HG03066 (cell line): ENCODE data around the gene PPP2R5E.
"Not testable (repeated sequence)": the region's sequence is repeated elsewhere in the genome, so short reads cannot be mapped to it uniquely, and the experiment has no call there.

Source experiments
- ATAC-seq: cut with Tn5 transposase; IDR thresholded peaks from one replicate; pipeline ENCODE4 v1.9.1; 2021; ENCODE audit warnings: low read depth; ENCODE audit not compliant: unreplicated experiment

The PPP2R5E gene

DNA sequence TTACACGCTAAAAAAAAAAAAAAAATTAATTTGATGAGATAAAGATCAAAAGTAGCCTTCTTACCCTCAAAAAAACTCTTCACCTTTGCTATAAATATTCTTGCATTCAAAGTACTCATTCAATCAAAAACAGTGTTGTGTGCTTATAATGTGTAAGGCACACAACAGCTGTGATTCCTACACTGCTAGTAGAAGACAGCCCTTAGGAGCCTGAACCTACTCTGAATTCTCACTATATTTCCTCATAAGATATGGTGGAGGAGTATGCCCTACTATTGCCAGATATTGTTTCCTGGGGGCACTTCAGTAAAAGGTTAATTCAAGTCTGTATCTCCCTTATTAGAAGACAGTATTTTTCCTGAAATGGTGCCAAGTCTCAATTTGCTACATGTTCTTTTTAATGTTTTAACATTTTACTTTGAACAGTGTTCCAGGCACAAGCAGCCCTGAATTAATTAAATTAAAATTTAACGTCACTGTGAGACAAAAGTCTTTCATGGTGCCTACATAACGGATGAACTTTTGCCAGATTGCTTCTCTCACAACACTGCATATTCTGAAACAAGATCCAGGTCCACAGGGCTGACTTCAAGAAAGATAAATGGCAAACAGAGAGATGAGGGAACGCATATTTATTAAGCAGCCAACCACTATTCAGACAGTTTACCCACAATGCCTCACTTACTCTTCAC, 19.3 kb downstream of the PPP2R5E start:
- no peak for ATAC-seq

DNA sequence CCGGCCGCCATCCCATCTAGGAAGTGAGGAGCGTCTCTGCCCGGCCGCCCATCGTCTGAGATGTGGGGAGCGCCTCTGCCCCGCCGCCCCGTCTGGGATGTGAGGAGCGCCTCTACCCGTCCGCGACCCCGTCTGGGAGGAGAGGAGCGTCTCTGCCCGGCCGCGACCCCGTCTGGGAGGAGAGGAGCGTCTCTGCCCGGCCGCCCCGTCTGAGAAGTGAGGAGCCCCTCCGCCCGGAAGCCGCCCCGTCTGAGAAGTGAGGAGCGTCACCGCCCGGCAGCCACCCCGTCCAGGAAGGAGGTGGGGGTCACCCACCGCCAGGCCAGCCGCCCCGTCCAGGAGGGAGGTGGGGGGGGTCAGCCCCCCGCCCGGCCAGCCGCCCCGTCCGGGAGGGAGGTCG, 20.7 kb downstream of the PPP2R5E start:
- not testable (repeated sequence) for ATAC-seq

DNA sequence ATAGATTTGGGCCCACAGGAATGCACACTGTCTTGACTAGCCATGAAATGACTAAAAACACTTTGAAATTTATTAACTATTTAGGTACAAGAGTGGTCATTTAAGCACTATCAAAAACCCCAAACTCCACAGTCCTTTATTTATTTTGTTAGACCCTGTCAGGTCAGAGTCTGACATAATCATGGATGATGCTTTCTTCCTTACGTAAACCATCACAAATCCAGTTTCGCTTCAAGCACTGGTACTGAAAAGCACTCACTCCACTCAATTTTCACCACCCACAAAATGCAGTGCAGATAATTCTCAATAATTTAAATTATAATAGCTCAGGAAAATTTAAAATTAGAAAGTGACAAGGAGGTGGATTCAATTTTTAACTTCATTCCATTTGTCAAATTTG, 25.8 kb downstream of the PPP2R5E start:
- ATAC-seq = no peak

DNA sequence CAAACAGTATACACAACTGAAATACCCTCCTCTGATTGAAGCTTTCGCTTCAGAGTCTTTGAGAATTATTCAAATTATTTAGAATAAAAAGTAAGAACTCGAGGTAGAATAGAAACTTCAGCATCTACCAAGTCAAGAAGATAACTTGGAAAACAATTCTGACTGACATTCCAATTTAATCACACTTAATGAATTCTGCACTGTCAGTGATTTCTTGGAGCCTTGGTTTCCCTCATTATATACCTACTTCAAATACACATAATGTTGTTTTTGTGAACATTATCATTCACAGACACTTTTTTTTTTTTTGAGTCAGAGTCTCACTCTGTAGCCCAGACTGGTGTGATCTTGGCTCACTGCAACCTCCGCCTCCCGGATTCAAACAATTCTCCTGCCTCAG, 27.9 kb downstream of the PPP2R5E start:
- no peak for ATAC-seq

DNA sequence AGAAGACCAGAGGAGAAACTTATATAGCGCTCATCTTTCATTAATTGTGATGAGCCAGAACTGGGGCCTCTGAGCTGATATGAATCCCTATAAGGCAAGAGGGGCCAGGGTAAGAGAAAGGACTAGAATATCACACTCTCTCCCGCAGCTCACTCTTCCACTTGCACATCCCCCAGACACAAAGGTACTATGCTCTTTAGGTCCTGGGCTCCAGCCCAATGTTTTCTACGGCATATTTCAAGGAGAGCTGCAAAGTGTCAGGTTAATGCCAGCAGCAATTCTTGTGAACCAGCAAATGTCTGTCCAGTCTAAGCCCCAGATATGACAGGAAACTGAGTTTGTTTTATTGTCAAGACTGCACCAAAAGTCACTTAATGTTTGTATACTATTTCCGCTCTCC, 29.4 kb downstream of the PPP2R5E start:
- ATAC-seq = no peak

DNA sequence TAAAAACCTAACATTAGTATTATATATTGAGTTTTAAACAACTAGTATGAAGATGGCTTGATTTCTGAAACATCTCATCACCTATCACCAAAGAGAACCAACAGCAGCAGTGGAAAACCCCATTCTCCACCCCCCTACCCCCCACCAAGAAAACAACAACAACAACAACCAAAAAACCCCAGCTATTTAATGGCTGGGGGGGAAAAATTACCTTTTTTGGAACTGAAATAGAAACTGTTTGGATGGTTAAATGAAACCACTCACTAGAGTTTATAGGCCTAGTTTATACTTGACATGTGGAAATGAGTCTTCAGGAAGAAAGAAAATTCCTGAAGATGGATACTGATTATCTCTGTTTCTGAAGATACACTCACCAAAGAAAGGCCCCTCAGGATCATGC, 30.3 kb downstream of the PPP2R5E start:
- ATAC-seq = no peak

DNA sequence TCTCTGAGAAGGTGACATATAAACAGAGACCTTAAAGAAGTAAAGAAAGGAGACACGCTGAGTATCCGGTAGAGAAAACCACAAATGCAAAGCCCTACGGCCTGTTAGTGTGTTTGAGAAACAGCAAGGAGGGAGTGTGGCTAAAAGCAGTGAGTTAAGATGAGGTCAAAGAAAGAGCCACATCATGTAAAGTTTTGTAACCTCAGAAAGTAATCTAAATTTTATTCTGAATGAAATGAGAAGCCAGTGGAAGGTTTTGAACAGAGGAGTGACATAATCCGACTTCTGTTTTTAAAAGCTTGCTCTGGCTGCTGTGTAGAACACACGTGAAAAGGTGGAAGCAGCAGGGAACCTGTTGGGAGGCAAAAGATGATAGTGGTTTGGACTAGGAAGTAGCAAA, 32.6 kb downstream of the PPP2R5E start:
- ATAC-seq = peak; percentile 92

DNA sequence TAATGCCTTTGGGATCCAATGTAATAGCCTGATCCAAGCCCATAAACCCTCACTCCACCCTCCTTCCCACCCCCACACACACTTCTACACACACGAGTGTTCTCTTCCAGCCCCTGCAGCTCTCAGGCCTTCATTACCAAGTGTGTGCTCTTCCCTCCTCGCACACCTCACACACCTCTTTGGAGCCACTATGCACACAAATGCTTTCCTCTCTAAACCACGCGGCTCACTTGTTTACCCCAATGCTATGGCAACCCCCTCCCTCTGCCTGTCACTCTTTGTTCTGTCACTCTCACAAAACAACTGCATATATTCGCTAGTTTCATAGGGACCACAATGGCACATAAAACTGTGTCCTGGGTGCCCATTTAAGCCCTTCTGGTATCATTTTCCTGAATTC, 35.1 kb downstream of the PPP2R5E start:
- no peak for ATAC-seq

DNA sequence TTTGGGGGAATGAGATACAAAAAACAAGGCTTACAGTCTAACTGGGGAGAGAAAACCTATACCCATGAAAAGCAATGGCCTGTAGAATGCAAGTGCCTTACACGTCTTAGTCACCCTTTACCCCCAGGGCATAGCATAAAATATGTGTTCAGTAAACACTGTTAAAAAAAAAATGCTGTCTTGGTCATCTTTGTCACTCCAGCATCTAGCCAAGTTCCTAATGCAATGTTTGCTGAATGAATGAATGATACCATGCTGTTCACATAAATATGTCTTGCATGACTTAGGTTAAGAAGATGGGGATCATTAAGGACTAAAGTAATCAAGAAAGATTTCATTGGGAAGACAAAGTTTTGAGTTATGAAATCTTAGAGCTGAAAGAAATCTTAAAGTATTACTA, 38.5 kb downstream of the PPP2R5E start:
- ATAC-seq = no peak

DNA sequence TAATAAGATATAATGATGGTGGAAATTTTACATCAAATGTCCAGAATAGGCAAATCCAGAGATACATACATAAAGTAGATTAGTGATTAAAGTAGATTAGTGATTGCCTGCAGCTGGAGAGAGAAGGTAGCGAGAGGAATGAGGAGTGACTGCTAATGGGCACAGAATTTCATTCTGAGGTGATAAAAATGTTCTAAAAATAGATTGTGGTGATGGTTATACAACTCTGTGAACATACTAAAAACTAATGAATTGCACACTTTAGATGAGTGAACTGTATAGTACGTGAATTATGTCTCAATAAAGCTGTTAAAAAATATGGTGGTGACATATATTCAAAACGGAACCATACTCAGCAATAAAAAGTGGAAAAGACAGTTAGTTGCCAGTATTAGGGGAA, 41.7 kb downstream of the PPP2R5E start:
- no peak for ATAC-seq

DNA sequence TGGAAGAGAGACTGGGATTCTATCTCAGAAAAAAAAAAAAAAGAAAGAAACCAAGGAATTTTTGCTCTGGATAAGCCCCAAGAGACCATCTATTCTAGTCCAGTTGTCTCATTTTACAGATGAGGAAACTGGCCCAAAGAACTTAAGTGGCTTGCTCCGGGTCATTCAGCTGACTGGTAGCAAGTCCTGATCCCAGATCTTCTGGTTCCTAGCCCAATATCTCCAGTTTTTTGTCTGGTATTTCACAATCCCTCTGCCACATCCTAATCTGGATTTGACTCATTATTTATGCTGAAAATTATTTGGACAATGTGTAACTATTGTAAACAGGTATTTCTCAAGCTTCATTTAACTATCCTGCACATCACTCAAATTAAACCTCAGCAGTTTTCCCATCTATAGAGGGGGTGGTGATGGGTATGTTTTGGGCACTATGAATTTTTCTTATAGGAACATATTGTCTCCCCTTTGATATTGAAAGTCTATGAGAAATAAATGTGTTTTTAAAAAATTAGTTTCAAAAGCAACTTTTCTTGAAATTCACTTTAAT, 43.4 kb downstream of the PPP2R5E start:
- no peak for ATAC-seq

DNA sequence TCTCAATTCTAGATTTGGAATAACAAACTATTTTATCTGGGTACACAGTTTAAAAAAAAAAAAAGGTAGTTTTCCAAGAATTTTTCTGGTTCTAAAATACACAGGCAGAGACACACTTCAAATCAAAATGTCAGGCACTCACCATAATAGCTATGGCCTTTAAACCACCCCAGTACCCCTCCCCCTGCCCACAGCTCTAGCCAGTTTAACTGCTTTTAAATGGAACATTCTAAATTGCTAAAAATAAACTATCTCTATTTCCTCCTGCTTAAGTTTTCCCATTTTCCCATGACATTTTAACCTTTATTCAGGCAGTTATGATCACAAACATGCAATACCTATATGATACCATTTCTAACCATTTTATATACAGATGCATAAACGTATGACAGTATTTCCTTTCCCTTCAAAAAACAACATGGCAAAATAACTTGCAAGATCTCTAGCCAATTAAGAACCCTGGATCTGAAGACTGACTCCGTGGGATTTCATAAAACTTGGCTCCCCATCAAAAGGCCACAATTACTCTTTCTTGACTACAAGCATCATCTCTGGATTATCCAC, 46.3 kb downstream of the PPP2R5E start:
- ATAC-seq = no peak

DNA sequence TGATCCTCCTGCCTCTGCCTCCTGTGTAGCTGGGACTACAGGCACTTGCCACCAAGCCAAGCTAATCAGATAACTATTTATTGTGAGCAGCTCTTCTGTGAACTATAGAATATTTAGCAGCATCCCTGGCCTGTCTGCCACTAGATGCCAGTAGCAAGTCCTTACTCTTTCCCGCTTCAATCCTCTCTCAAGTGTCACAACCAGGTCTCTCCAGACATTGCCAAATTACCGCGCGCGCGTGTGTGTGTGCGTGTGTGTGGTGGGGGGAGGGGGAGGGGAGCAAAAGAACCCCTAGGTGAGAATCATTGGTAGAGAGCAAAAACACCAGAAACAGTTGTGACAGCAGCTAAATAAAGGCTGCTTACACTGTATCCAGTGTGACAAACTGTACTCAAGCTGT, 49.9 kb downstream of the PPP2R5E start:
- no peak for ATAC-seq

DNA sequence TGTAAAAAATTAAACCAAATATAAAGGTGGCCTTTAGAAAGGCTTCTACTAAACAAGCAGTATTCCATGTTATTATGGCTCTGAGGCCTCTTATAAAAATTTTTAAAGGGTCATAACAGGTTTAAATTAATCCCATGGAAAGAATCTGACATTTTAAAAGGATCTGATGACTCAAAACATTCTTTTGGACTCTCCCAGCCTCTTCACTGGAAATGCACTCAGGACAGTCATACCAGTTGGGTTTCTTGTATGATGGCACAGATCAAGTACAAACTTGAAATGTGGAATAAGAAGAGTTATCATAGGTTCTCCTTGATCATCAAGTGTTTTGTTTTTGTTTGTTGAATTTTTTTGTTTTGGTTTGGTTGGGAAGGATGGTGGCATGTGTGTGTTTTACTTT, 50.8 kb downstream of the PPP2R5E start:
- no peak for ATAC-seq

DNA sequence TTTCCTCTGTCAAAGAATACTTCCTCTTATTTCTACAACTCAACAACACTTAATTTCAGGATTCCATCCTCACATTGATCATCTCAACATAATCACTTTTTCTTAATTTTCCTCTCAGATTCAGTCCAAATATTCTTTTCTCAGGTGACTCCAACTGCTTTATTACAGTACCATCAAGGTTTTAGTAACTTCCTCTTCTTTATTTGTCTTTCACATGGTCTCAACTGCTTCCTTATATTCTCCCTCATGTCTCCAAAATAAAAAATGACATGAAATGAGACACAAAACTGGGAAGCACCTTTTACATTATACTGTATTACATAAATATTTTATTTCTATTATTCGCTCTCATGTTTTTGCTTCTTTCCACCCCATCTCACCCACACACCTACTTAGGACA, 55.5 kb downstream of the PPP2R5E start:
- ATAC-seq = no peak

DNA sequence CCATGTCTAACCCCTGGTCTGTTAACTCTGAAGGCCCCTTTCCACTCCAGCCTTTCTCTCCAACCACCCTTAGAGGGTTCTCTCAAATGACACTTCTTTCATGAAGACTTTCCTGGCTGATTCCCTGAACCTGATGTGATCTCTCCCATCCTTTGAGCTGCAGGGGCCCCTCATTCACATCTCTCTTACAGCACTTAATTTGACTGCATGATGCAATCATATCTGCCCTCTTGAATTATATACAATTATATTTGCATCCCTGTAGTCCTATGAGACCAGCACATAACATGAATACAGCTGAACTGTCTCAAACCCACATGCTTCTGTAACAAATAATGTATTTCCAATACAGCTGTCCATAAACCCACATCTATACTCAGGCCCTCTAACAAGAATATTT, 56.4 kb downstream of the PPP2R5E start:
- ATAC-seq = no peak

DNA sequence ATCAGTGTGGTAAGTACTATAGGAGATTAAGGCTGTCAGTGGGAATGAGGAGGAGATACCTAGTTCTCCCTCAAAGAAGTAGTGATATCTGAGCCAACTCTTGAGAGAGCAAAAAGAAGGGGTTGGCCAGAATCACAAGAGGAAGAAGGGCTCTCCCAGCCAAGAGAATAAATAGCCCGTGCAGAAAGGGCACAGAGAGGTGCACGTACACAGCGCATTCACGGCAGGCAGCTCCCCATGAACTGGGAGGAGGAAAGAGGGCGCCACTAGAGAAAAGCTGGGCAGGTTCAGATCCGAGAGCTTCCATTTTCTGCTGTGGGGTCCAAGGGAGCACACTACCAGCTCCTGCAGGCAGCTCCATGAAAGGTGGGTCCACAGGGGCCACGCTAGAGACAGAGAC, 59.9 kb downstream of the PPP2R5E start:
- ATAC-seq = no peak

DNA sequence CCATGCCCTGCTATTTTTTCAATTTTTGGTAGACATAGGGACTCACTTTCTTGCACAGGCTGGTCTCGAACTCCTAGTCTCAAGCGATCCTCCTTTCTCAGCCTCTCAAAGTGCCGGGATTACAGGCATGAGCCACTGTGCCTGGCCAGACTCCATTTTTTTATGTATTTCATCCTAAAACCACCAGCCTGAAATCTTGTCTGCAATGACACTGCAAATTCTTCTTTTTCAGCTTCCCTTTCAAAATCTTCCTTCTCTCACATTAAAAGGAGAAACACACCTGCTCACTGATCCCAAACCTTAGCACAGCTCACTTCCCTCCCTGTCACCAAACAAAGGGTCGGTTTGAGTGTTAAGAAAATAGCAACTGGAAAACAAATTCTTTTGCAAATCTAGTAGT, 62.6 kb downstream of the PPP2R5E start:
- no peak for ATAC-seq

DNA sequence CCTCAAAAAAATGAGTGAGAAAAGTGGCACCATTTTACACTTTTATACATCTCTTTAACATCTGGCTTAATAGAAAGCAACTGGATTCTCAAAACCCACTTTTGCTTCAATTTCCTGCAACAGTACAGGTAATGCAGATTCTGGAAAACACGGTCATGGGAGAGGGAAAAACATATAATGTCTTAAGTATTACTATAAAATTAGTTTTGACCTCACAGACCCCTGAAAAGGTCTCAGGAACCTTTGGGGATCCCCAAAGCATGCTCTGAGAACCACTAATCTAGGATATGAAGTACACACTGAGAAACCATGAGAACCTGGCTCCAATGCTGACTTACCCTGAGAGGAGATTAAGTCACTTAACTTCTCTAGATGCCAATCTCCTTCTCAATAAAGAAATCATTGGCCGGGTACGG, 64.7 kb downstream of the PPP2R5E start:
- ATAC-seq = peak; percentile 42

DNA sequence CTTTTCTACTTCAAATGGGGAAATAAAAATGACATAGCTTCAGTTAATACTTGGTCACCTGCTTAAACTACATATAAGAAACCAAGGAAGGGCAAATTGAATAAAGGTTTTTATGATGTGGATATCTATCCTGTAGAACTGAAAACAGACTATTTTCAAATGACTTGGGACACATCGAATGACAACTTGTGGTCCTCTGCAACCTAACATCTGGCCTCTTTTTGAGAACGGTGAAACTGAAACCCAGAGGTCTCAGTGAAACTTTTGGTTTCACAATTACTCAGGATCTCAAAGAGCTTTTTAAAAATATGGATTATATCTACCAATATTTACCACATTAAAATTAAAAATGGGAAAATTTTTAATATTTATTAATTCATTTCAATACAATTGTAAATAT, 65.2 kb downstream of the PPP2R5E start:
- peak; percentile 83 for ATAC-seq

DNA sequence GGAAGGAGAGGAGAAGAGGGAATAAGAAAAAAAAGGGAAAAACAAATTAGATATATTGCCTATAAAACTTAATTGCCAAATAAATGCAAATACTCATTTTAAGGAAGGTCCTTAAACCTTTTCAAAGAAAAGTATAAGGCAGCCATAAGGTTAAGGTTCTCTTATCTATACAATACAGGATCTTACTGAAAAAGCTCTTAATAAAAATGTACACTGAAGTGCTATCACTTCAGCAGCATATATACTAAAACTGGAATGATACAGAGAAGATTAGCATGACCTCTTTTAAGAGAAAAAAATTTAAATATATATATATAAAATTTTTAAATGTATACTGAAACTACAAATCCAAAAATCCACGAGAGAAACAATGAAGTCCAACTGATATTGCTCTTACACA, 65.6 kb downstream of the PPP2R5E start:
- ATAC-seq = no peak

DNA sequence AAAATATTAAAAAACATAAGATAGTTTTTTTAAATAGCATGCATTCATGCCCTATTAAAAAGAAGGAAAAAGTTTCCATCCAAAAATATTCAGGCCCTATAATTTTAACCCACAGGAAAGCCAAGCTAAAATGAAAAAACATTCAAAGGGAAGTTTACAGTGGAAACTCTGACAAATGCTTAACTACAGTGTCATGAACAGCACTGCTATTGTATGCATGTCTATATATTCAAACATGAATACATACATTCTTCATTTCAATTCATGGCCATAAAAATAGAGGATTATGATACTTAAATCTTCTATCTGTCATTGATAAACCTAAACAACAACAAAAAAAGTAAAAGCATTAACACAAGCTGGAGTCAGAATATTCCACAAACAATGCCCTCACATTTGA, 67.4 kb downstream of the PPP2R5E start:
- no peak for ATAC-seq
